GM19455 (cell line): ENCODE data around the gene CDC42EP1.
"Not testable (repeated sequence)": the region's sequence is repeated elsewhere in the genome, so short reads cannot be mapped to it uniquely, and the experiment has no call there.

ENCODE experiments used
- ATAC-seq: cut with Tn5 transposase; IDR thresholded peaks from one replicate; pipeline ENCODE4 v1.9.1; 2021; ENCODE audit not compliant: unreplicated experiment

CDC42EP1 gene

GRCh38 chr22:37559901-37560607 is at the start of gene CDC42EP1:
Gene CDC42EP1, plus strand, starts transcription at chr22:37560480. Its CDS starts 5,870 bp downstream, at chr22:37566350.
- no peak for ATAC-seq

- no peak for ATAC-seq
Observed at GRCh38 chr22:37511395-37512104, 48.7 kb upstream of the CDC42EP1 start.

GRCh38 chr22:37514526-37515051 is 45.7 kb upstream of the CDC42EP1 start:
- no peak for ATAC-seq

- no peak for ATAC-seq
Observed at GRCh38 chr22:37515901-37516300, 44.4 kb upstream of the CDC42EP1 start.

GRCh38 chr22:37516456-37516855 is 43.8 kb upstream of the CDC42EP1 start:
- no peak for ATAC-seq

GRCh38 chr22:37517826-37518450 is 42.3 kb upstream of the CDC42EP1 start:
- ATAC-seq, result no peak

- no peak for ATAC-seq
Observed at GRCh38 chr22:37518509-37519267, 41.6 kb upstream of the CDC42EP1 start.

- no peak for ATAC-seq
Observed at GRCh38 chr22:37519268-37520195, 40.7 kb upstream of the CDC42EP1 start, which contains the start of gene CARD10. Gene CARD10, minus strand, starts transcription at chr22:37519415. Its CDS starts 215 bp downstream, at chr22:37519200.

GRCh38 chr22:37520776-37521191 is 39.5 kb upstream of the CDC42EP1 start:
- no peak for ATAC-seq

- ATAC-seq, result no peak
Observed at GRCh38 chr22:37521236-37521739, 39.0 kb upstream of the CDC42EP1 start.

- no peak for ATAC-seq
Observed at GRCh38 chr22:37522482-37522881, 37.8 kb upstream of the CDC42EP1 start.

- ATAC-seq, result no peak
Observed at GRCh38 chr22:37525073-37525745, 35.1 kb upstream of the CDC42EP1 start.

GRCh38 chr22:37525746-37526350 is 34.4 kb upstream of the CDC42EP1 start:
- no peak for ATAC-seq

- ATAC-seq, result no peak
Observed at GRCh38 chr22:37526376-37526775, 33.9 kb upstream of the CDC42EP1 start.

- ATAC-seq, result not testable (repeated sequence)
Observed at GRCh38 chr22:37527081-37527752, 33.1 kb upstream of the CDC42EP1 start.

GRCh38 chr22:37527952-37528351 is 32.3 kb upstream of the CDC42EP1 start:
- not testable (repeated sequence) for ATAC-seq

- no peak for ATAC-seq
Observed at GRCh38 chr22:37529652-37530345, 30.5 kb upstream of the CDC42EP1 start.
